Measurements from ENCODE around the gene POLR3H.

DNA sequence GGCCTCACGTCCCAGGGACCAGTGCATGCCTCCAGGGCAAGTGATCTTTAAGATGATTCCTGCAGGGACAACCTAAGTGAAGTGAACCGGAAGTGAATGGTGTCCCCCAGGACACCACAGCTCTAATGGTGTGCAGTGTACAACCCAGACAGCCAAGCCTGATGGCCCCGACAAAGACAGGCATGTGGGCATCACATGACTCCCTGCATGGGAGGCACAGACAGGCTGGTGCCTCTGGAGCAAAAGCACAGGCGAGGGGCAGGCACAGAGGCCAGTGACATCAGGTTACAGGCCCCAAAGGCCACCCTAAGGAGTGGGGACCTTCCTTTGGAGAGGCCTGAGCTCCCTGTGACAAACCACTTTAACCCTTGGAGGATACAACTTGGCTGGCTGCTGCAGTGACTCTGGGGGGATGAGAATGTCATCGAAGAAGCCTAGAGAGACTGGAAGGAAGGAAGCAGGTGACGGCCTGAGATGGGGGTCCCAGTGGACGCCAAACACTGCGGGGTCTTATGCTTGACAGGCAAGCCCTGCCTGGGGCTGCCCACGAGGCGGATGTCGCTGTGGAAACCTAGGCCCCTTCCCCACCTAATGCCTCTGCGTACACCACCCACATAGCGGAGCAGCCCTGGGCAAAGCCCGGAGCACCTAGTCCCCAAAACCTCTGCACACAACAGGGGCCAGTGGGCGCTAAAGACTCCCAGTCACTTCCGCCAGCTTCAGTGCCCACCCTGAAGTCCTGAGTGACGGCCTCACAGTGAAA, 12.4 kb downstream of the POLR3H start:
- TF ChIP-seq, protein P1, sequence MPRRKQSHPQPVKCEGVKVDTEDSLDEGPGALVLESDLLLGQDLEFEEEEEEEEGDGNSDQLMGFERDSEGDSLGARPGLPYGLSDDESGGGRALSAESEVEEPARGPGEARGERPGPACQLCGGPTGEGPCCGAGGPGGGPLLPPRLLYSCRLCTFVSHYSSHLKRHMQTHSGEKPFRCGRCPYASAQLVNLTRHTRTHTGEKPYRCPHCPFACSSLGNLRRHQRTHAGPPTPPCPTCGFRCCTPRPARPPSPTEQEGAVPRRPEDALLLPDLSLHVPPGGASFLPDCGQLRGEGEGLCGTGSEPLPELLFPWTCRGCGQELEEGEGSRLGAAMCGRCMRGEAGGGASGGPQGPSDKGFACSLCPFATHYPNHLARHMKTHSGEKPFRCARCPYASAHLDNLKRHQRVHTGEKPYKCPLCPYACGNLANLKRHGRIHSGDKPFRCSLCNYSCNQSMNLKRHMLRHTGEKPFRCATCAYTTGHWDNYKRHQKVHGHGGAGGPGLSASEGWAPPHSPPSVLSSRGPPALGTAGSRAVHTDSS (tag by site-specific recombination; IDR thresholded peaks at IDR 0.05) = no peak
- no peak for TF ChIP-seq TCF7L2 (IDR thresholded peaks at IDR 0.05; ENCODE audit: borderline replicate concordance, low read depth, low read length)
- TF ChIP-seq, protein P2, sequence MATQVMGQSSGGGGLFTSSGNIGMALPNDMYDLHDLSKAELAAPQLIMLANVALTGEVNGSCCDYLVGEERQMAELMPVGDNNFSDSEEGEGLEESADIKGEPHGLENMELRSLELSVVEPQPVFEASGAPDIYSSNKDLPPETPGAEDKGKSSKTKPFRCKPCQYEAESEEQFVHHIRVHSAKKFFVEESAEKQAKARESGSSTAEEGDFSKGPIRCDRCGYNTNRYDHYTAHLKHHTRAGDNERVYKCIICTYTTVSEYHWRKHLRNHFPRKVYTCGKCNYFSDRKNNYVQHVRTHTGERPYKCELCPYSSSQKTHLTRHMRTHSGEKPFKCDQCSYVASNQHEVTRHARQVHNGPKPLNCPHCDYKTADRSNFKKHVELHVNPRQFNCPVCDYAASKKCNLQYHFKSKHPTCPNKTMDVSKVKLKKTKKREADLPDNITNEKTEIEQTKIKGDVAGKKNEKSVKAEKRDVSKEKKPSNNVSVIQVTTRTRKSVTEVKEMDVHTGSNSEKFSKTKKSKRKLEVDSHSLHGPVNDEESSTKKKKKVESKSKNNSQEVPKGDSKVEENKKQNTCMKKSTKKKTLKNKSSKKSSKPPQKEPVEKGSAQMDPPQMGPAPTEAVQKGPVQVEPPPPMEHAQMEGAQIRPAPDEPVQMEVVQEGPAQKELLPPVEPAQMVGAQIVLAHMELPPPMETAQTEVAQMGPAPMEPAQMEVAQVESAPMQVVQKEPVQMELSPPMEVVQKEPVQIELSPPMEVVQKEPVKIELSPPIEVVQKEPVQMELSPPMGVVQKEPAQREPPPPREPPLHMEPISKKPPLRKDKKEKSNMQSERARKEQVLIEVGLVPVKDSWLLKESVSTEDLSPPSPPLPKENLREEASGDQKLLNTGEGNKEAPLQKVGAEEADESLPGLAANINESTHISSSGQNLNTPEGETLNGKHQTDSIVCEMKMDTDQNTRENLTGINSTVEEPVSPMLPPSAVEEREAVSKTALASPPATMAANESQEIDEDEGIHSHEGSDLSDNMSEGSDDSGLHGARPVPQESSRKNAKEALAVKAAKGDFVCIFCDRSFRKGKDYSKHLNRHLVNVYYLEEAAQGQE (tag by site-specific recombination; IDR thresholded peaks at IDR 0.05) = no peak
- TF ChIP-seq, protein P3, sequence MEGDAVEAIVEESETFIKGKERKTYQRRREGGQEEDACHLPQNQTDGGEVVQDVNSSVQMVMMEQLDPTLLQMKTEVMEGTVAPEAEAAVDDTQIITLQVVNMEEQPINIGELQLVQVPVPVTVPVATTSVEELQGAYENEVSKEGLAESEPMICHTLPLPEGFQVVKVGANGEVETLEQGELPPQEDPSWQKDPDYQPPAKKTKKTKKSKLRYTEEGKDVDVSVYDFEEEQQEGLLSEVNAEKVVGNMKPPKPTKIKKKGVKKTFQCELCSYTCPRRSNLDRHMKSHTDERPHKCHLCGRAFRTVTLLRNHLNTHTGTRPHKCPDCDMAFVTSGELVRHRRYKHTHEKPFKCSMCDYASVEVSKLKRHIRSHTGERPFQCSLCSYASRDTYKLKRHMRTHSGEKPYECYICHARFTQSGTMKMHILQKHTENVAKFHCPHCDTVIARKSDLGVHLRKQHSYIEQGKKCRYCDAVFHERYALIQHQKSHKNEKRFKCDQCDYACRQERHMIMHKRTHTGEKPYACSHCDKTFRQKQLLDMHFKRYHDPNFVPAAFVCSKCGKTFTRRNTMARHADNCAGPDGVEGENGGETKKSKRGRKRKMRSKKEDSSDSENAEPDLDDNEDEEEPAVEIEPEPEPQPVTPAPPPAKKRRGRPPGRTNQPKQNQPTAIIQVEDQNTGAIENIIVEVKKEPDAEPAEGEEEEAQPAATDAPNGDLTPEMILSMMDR (tag by site-specific recombination; IDR thresholded peaks at IDR 0.05) = no peak
- no peak for TF ChIP-seq ZNF292 (tag by site-specific recombination; IDR thresholded peaks at IDR 0.05; ENCODE audit: borderline replicate concordance, low read depth)
- TF ChIP-seq YY1 (tag by site-specific recombination; IDR thresholded peaks at IDR 0.05) = no peak
- TF ChIP-seq, protein P4, sequence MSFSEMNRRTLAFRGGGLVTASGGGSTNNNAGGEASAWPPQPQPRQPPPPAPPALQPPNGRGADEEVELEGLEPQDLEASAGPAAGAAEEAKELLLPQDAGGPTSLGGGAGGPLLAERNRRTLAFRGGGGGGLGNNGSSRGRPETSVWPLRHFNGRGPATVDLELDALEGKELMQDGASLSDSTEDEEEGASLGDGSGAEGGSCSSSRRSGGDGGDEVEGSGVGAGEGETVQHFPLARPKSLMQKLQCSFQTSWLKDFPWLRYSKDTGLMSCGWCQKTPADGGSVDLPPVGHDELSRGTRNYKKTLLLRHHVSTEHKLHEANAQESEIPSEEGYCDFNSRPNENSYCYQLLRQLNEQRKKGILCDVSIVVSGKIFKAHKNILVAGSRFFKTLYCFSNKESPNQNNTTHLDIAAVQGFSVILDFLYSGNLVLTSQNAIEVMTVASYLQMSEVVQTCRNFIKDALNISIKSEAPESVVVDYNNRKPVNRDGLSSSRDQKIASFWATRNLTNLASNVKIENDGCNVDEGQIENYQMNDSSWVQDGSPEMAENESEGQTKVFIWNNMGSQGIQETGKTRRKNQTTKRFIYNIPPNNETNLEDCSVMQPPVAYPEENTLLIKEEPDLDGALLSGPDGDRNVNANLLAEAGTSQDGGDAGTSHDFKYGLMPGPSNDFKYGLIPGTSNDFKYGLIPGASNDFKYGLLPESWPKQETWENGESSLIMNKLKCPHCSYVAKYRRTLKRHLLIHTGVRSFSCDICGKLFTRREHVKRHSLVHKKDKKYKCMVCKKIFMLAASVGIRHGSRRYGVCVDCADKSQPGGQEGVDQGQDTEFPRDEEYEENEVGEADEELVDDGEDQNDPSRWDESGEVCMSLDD (tag by site-specific recombination; IDR thresholded peaks at IDR 0.05) = no peak
- TF ChIP-seq ZNF837 (tag by site-specific recombination; IDR thresholded peaks at IDR 0.05) = no peak
- no peak for TF ChIP-seq YY2 (tag by site-specific recombination; IDR thresholded peaks at IDR 0.05)
- no peak for TF ChIP-seq MZF1 (tag by site-specific recombination; IDR thresholded peaks at IDR 0.05; ENCODE audit: borderline replicate concordance)
- no peak for TF ChIP-seq SALL2 (tag by site-specific recombination; IDR thresholded peaks at IDR 0.05; ENCODE audit: borderline replicate concordance)
- no peak for TF ChIP-seq ZNF529 (tag by site-specific recombination; IDR thresholded peaks at IDR 0.05; ENCODE audit: insufficient replicate concordance)
